Stimulated activated CD8-positive, alpha-beta memory T cell treated with anti-CD3 and anti-CD28 coated beads, Interleukin-4, amount 100 ng/mL, for 4 hours (primary cell): ENCODE data around the gene LBX1.
A peak's percentile ranks its signal among the peaks of the same experiment; 100 is the strongest.

Source experiments
- DNase-seq, 2 donors: peaks; one replicate each; pipeline ENCODE4 v3.0.0-alpha.2; 2020; ENCODE audit warnings: low read depth in 2 of 2, low spot score in 1 of 2

The LBX1 gene

GRCh38 chr10:101229266-101230182, at the start of gene LBX1:
TSS of gene LBX1 (minus strand) at chr10:101229463. CDS start at chr10:101228815, 648 bp downstream.
- DNase-seq, result no peak

- no peak for DNase-seq
Measured at GRCh38 chr10:101273741-101274140, 44.5 kb upstream of the LBX1 start.

DNA sequence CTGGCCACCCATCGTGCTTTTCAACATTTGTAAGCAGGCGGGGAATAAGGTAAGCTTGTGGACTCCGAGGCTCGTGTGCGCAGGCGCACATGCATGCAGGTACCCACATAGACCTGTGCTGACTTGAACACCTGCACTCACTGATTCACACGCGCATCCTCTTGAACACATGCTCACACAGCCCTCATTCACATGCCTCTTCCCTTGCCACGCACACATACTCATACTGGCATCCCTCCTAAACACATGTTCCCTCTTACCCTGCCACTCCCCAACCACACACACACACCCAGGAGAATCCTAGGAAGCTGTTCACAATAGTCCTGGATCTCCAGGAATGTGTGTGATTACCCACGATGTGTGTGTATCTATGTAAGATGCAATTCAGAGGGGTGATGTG, 44.1 kb upstream of the LBX1 start:
- DNase-seq, result no peak

DNA sequence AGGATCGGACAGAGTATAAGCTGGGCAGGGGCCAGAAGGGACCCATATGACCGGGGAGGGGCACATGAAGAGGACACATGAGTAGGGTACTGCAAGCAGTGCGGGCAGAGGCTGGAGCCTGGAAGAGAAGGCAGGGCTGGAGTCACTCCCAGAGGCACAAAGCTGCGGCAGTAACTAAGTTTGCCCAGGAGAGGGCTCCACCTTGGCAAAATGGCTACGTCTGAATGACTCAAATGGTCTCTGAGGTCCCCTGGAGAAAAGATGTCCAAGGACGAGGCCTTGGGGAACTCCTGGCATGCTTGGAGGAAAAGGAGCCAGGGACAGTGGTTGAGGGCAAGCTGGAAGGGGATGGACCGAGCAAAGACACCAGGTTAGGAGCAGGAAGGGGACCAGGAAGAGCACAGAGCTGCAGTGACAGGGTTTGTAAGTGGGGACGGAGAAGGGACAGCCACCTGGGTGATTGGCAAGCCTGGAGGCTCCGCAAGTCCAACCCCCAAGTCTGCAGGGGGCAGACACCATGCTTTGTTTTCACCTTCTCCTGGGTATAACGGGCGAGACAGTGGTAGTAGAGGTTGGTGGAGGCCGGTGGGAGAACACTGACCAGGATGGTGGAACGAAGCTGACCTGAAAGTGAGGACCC, 43.1 kb upstream of the LBX1 start:
- DNase-seq, result peak; percentile 7 to 16

DNA sequence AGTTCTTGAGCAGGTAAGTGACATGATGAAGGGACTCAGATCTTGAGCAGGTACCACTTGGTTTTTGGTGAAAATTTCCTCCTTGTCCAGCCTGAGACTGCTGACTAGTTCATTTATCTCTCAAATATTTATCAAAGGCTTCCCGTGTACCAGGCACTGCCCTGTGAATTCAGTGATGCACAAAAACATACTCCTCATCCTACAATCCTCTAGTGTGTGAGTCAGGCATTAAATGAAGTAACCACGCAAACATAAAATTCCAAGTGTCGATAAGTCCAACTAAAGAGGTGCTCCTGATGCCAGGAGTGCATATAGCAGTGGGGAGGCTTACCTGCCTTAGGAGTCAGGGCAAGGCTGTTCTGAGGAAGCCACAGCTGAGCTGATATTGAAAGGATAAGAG, 41.5 kb upstream of the LBX1 start:
- DNase-seq, result no peak

GRCh38 chr10:101267776-101268175, 38.5 kb upstream of the LBX1 start:
- DNase-seq, result no peak

- DNase-seq, result no peak
Measured at GRCh38 chr10:101267290-101267680, 38.0 kb upstream of the LBX1 start.

GRCh38 chr10:101266381-101267289, 37.4 kb upstream of the LBX1 start:
- no peak for DNase-seq

DNA sequence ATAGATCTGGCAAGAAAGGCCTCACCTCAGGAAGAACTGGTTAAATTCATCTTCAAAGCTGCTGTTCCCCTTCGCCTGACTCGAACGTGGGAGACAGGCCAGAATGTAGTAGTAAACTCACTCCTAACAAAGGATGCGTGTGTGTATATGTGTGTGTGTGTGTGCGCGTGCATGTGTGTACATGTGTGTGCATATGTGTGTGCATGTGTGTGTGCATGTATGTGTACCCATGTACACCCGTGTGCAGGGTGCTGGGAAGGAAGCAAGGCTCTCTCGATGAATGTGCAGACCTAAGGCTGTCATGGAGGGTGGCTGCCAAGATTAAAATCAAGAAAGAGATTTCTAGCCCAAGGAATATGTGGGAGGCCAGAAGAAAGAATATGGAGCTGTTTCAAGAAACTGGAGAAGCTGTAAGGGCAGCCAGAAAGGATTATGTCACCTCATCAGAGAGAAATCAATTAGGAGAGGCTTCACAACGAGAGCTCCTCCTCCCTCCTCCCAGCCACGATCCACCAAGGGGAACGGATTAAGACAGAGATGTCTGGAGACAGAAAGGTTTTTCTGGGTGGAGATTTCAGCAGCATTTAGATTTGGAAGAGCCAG, 34.0 kb upstream of the LBX1 start:
- no peak for DNase-seq

DNA sequence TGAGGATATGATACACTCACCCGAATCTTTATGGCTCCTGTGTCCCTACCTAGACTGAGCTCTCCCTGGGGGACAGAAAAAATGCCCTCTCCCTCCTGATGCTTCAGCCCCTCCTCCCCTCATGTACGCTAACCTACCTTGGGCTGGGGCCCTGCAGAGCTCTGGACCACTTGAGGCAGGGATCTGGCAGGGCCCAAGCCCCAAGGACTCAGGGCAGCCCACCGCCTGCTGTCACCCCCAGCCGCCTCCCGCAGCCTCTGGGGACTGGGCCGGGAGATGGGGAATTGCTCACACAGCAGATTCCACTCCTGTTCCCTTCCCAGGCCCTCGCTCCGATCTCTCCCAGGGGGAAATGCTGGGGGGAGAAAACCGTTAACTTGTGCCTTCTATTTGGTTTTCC, 32.9 kb upstream of the LBX1 start:
- no peak for DNase-seq

- no peak for DNase-seq
Measured at GRCh38 chr10:101261702-101262101, 32.4 kb upstream of the LBX1 start.

- DNase-seq, result no peak
Measured at GRCh38 chr10:101260764-101261481, 31.7 kb upstream of the LBX1 start.

GRCh38 chr10:101258179-101258885, 29.1 kb upstream of the LBX1 start:
- DNase-seq, result no peak

DNA sequence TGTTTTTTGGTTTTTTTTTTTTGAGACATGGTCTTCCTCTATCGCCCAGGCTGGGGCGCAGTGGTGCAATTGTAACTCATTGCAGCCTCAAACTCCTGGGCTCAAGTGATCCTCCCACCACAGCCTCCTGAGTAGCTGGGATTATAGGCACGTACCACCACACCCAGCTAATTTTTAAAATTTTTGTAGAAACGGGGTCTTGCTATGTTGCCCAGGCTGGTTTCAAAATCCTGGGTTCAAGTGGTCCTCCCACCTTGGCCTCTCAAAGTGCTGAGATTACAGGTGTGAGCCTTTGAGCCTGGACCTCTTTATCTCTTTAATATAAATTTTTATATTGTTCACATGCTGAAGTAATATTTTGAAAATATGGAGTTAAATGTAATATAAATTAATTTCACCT, 28.2 kb upstream of the LBX1 start:
- no peak for DNase-seq

DNA sequence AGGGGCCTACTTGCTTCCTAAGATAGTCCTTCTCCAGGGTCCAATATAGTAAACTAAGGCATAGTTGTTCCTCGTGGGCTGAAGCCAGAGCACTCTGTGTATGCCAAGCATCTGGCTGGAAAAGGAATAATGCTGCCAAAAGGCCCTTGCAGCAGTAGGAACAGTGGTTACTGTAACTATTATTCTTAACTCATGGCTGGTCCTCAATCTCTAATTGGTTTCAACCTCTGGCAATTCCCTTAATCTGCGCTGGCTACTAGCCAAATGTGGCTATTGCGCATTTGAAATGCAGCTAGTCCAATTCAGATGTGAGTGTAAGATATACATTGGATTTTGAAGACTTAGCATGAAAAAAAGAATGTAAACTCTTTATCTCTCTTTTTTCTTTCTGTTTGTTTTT, 27.8 kb upstream of the LBX1 start:
- DNase-seq, result no peak

DNA sequence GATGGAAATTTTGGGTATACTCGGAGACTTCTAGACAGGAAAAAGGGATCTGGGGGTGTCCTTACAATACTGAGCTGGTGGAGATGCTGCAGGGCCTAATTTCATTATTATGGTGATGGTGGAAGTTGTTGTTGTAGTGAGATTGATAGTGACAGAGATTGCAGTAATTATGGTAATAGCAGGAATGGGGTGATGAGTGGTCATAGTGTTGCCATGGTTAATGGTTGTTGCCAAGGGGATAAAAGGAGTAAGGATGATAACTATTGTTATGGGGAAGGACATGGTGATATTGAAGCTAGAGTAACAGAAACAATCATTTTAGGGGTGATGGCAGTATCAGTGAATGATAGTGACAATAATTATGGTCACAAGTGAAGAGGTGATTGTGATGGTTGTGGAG, 27.1 kb upstream of the LBX1 start:
- DNase-seq, result no peak

- DNase-seq, result no peak
Measured at GRCh38 chr10:101250136-101250535, 20.9 kb upstream of the LBX1 start.

- DNase-seq, result no peak
Measured at GRCh38 chr10:101249171-101249581, 19.9 kb upstream of the LBX1 start.

DNA sequence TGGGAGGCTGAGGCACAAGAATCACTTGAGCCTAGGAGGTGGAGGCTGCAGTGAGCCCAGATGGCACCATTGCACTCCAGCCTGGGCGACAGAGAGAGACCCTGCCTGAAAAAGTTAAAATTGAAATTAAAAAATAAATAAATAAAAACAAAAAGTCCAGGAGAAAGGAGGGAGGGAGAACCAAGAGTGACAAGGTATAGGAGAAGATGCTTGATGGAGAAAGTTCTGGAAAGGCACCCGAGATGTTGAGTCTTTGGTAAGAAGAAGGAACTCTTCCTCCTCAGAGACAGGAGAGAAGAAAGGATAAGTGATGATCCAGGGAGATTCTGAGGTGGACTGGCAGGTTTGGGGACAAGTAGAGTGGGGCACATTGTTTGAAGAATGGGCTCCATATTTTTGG, 17.4 kb upstream of the LBX1 start:
- no peak for DNase-seq
